DND-41 (cell line): Measurements from ENCODE around the gene RPH3AL.

Experiments
- EZH2 ChIP-seq: IDR thresholded peaks from 3 replicates; pipeline ENCODE4 v1.6.1; 2012; ENCODE audit warnings: borderline replicate concordance, low read depth, mild to moderate bottlenecking, moderate library complexity, low read length, inconsistent platforms; ENCODE audit not compliant: severe bottlenecking
- TF ChIP-seq, protein P1 (sequence below): IDR thresholded peaks from 2 replicates; pipeline ENCODE4 v1.5.1; 2012; ENCODE audit warnings: borderline replicate concordance, low read length, moderate library complexity, mild to moderate bottlenecking; ENCODE audit not compliant: poor library complexity, severe bottlenecking; ENCODE audit errors: extremely low read depth

DNA sequence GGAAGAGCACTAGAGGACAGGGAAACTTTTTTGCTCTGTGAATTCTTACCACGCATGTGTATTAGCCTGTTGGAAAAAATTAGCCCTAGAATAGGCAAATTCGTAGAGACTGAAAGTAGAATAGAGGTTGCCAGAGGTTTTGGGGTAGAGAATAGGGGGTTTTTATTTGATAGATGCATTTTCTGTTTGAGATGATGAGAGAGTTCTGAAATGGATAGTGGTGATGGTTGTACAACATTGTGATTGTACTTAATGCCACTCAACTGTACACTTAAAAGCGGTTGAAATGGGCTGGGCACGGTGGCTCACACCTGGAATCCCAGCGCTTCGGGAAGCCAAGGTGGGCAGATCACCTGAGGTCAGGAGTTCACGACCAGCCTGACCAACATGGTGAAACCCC is 163.2 kb downstream of the RPH3AL start:
- TF ChIP-seq, protein P1, sequence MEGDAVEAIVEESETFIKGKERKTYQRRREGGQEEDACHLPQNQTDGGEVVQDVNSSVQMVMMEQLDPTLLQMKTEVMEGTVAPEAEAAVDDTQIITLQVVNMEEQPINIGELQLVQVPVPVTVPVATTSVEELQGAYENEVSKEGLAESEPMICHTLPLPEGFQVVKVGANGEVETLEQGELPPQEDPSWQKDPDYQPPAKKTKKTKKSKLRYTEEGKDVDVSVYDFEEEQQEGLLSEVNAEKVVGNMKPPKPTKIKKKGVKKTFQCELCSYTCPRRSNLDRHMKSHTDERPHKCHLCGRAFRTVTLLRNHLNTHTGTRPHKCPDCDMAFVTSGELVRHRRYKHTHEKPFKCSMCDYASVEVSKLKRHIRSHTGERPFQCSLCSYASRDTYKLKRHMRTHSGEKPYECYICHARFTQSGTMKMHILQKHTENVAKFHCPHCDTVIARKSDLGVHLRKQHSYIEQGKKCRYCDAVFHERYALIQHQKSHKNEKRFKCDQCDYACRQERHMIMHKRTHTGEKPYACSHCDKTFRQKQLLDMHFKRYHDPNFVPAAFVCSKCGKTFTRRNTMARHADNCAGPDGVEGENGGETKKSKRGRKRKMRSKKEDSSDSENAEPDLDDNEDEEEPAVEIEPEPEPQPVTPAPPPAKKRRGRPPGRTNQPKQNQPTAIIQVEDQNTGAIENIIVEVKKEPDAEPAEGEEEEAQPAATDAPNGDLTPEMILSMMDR = no peak
- no peak for TF ChIP-seq EZH2
